ENCODE results near the gene LRRC61.

- no peak for TF ChIP-seq NFIC (IDR thresholded peaks at IDR 0.05; ENCODE audit: low read length)
- no peak for TF ChIP-seq EZH2 (conservative IDR thresholded peaks at IDR 0.05; ENCODE audit: low read depth, low read length)
- TF ChIP-seq POLR2AphosphoS2 (IDR thresholded peaks at IDR 0.05; ENCODE audit: low read depth, low read length), result no peak
- TF ChIP-seq GATAD2A (CRISPR knock-in tag; IDR thresholded peaks at IDR 0.05), result no peak
- TF ChIP-seq ZNF282 (IDR thresholded peaks at IDR 0.05; ENCODE audit: partially characterized antibody), result no peak
- TF ChIP-seq GATA4 (IDR thresholded peaks at IDR 0.05; ENCODE audit: borderline replicate concordance, low read depth), result no peak
- no peak for TF ChIP-seq ZNF670 (CRISPR knock-in tag; IDR thresholded peaks at IDR 0.05; ENCODE audit: borderline replicate concordance)
- no peak for TF ChIP-seq ZNF577 (CRISPR knock-in tag; IDR thresholded peaks at IDR 0.05; ENCODE audit: borderline replicate concordance, low read depth)
- no peak for TF ChIP-seq TRIM24 (CRISPR knock-in tag; IDR thresholded peaks at IDR 0.05)
Observed at GRCh38 chr7:150311146-150311545, 12.0 kb upstream of the LRRC61 start.

All from HepG2 (cell line).